Ishikawa (cell line): ENCODE measurements around the gene MLKL.

Experiments
- CREB1 ChIP-seq: IDR thresholded peaks from 2 replicates; pipeline ENCODE4 v1.6.1; 2012; ENCODE audit warnings: low read depth
- EGR1 ChIP-seq: IDR thresholded peaks from 2 replicates; pipeline ENCODE4 v1.6.1; 2012
- EP300 ChIP-seq: IDR thresholded peaks from 2 replicates; pipeline ENCODE4 v1.6.1; 2012; ENCODE audit warnings: borderline replicate concordance
- NFIC ChIP-seq: IDR thresholded peaks from 2 replicates; pipeline ENCODE4 v1.6.1; 2012
- RAD21 ChIP-seq: IDR thresholded peaks from 2 replicates; pipeline ENCODE4 v1.6.1; 2012; ENCODE audit warnings: low read depth
- REST ChIP-seq: IDR thresholded peaks from 2 replicates; pipeline ENCODE4 v1.6.1; 2012; ENCODE audit warnings: low read depth, mild to moderate bottlenecking
- TAF1 ChIP-seq: IDR thresholded peaks from 2 replicates; pipeline ENCODE4 v1.6.1; 2012; ENCODE audit warnings: low read depth, mild to moderate bottlenecking
- USF1 ChIP-seq: IDR thresholded peaks from 2 replicates; pipeline ENCODE4 v1.6.1; 2012
- ZBTB7A ChIP-seq: IDR thresholded peaks from 2 replicates; pipeline ENCODE4 v1.6.1; 2012; ENCODE audit warnings: low read depth
- TF ChIP-seq, protein P1 (sequence below): IDR thresholded peaks from 2 replicates; pipeline ENCODE4 v1.6.1; 2012

GRCh38 chr16:74740795-74741304 lies 40.2 kb upstream of the MLKL start:
- TF ChIP-seq, protein P1, sequence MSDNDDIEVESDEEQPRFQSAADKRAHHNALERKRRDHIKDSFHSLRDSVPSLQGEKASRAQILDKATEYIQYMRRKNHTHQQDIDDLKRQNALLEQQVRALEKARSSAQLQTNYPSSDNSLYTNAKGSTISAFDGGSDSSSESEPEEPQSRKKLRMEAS = no peak
- no peak for TF ChIP-seq NFIC
- TF ChIP-seq TAF1 = no peak
- TF ChIP-seq USF1 = no peak
- TF ChIP-seq EP300 = no peak
- TF ChIP-seq RAD21 = no peak
- no peak for TF ChIP-seq EGR1
- TF ChIP-seq REST = no peak
- no peak for TF ChIP-seq CREB1
- TF ChIP-seq ZBTB7A = no peak
